Lower leg skin (tissue), 4 donors: ENCODE data around the gene DCDC2C. TPM values are rescaled to one million over a fixed set of nuclear protein-coding genes. Genes with fewer than 3 reads are reported as not detected.

ENCODE experiments used
- DNase-seq, 2 donors: peaks; one replicate each; pipeline ENCODE4 v3.0.0-alpha.2; 2019; ENCODE audit warnings: low spot score in 2 of 2
- H3K4me3 ChIP-seq: fragments of 200-600 bp; sonication (generic); 2 replicates; pipeline ENCODE4 v1.5.1; 2017; ENCODE audit warnings: mild to moderate bottlenecking, low read depth; ENCODE audit not compliant: poor library complexity, severe bottlenecking
- CTCF ChIP-seq, 3 donors: fragments of 450-650 bp; IDR thresholded peaks; one replicate each; pipeline ENCODE4 v1.5.1; 2016; ENCODE audit warnings: antibody characterized with exemption in 3 of 3, mild to moderate bottlenecking in 3 of 3, moderate library complexity in 2 of 3
- POLR2A ChIP-seq, 2 donors: fragments of 450-650 bp; IDR thresholded peaks; one replicate each; pipeline ENCODE4 v1.6.1; 2016 to 2017; ENCODE audit warnings: antibody characterized with exemption in 2 of 2, mild to moderate bottlenecking in 1 of 2, moderate library complexity in 1 of 2
- WGBS, 2 donors: methylation state at CpG; one replicate each; pipeline ENCODE4 v1.1.5; 2018; 5-methylcytosine and 5-hydroxymethylcytosine counted together
- intact Hi-C: fragments of 100-400 bp; cut with DNase I; formaldehyde crosslinking; loops from one replicate; pipeline ENCODE4 v1.15.0; 2023; ENCODE audit warnings: low total_unique reads
- total RNA-seq, 4 donors: library from RNA; depleted of rRNA; stranded (reverse); fragments of >200 nt; gene quantifications; one replicate each; pipeline ENCODE4 v1.1.0, GENCODE V29; 2016

DCDC2C gene
- total RNA-seq, 4 donors from 2014 or later, result 0.16 TPM; not detected in 3

GRCh38 chr2:3696545-3696944 lies 6.8 kb upstream of the DCDC2C start:
- no peak overlapping the region for H3K4me3 ChIP-seq
- 87 to 88% methylated on average over 3 of the region's 3 CpGs for WGBS, 2 donors
- intact Hi-C loops, result no loop called here
- no peak for DNase-seq
- no peak for TF ChIP-seq POLR2A (IDR thresholded peaks at IDR 0.05)
- TF ChIP-seq CTCF (IDR thresholded peaks at IDR 0.05), result no peak

- H3K4me3 ChIP-seq, result no peak overlapping the region
- TF ChIP-seq POLR2A (IDR thresholded peaks at IDR 0.05), result no peak
- DNase-seq, result no peak
- 51 to 52% methylated on average over 5 of the region's 5 CpGs for WGBS, 2 donors
- intact Hi-C loops, result no loop called here
Observed at GRCh38 chr2:3701071-3701470, 2.3 kb upstream of the DCDC2C start.

GRCh38 chr2:3703757-3704355 lies 481 bp downstream of the DCDC2C start:
- DNase-seq, result no peak
- no peak overlapping the region for H3K4me3 ChIP-seq
- intact Hi-C loops, result no loop called here
- no peak for TF ChIP-seq POLR2A (IDR thresholded peaks at IDR 0.05)
- no peak for TF ChIP-seq CTCF (IDR thresholded peaks at IDR 0.05)
- 19 to 34% methylated on average over 7 to 59 of the region's 73 CpGs for WGBS, 2 donors

- no peak for TF ChIP-seq CTCF (IDR thresholded peaks at IDR 0.05)
- DNase-seq, result no peak
- H3K4me3 ChIP-seq, result no peak overlapping the region
- WGBS, 2 donors, result 33 to 41% methylated on average over 6 of the region's 6 CpGs
- intact Hi-C loops, result no loop called here
Observed at GRCh38 chr2:3704692-3705091, 1.3 kb downstream of the DCDC2C start.

GRCh38 chr2:3705782-3706181 lies 2.4 kb downstream of the DCDC2C start:
- 30 to 36% methylated on average over 2 of the region's 2 CpGs for WGBS, 2 donors
- TF ChIP-seq POLR2A (IDR thresholded peaks at IDR 0.05) (no peak), CTCF (IDR thresholded peaks at IDR 0.05) (no peak)
- no peak overlapping the region for H3K4me3 ChIP-seq
- DNase-seq, result no peak
- intact Hi-C loops, result no loop called here

GRCh38 chr2:3706892-3707291 lies 3.5 kb downstream of the DCDC2C start:
- no peak for TF ChIP-seq POLR2A (IDR thresholded peaks at IDR 0.05)
- TF ChIP-seq CTCF (IDR thresholded peaks at IDR 0.05), result no peak
- 41 to 48% methylated on average over 5 of the region's 5 CpGs for WGBS, 2 donors
- H3K4me3 ChIP-seq, result no peak overlapping the region
- intact Hi-C loops, result no loop called here
- DNase-seq, result no peak
